GM04504 (cell line): ENCODE results near the gene NVL.
"Not testable (repeated sequence)": the region's sequence is repeated elsewhere in the genome, so short reads cannot be mapped to it uniquely, and the experiment has no call there.

Experiments
- DNase-seq: peaks from one replicate; pipeline ENCODE4 v3.0.0-alpha.2; 2012; ENCODE audit warnings: low read depth

Gene NVL

GRCh38 chr1:224338150-224338838 lies 8.3 kb upstream of the NVL start:
- no peak for DNase-seq

- DNase-seq: peak; percentile 57
These were observed 4.2 kb upstream of the NVL start for GRCh38 chr1:224333939-224334786.

- DNase-seq: no peak
These were observed 3.4 kb upstream of the NVL start for GRCh38 chr1:224333309-224333926.

GRCh38 chr1:224331824-224332223 lies 1.9 kb upstream of the NVL start:
- DNase-seq: no peak

- no peak for DNase-seq
These were observed 1.4 kb upstream of the NVL start for GRCh38 chr1:224331326-224331725.

GRCh38 chr1:224329484-224329841 lies 509 bp downstream of the NVL start:
- no peak for DNase-seq

- no peak for DNase-seq
These were observed 1.3 kb downstream of the NVL start for GRCh38 chr1:224328644-224329043.

GRCh38 chr1:224325959-224326358 lies 4.0 kb downstream of the NVL start:
- no peak for DNase-seq

GRCh38 chr1:224321706-224322105 lies 8.3 kb downstream of the NVL start:
- no peak for DNase-seq

GRCh38 chr1:224317383-224318045 lies 12.5 kb downstream of the NVL start:
- no peak for DNase-seq

- no peak for DNase-seq
These were observed 17.9 kb downstream of the NVL start for GRCh38 chr1:224312025-224312424.

- not testable (repeated sequence) for DNase-seq
These were observed 18.5 kb downstream of the NVL start for GRCh38 chr1:224311503-224311902.

GRCh38 chr1:224308064-224308463 lies 21.9 kb downstream of the NVL start:
- DNase-seq: no peak

- no peak for DNase-seq
These were observed 25.2 kb downstream of the NVL start for GRCh38 chr1:224304767-224305166.

- DNase-seq: no peak
These were observed 27.0 kb downstream of the NVL start for GRCh38 chr1:224302947-224303346.

GRCh38 chr1:224301391-224301790 lies 28.6 kb downstream of the NVL start:
- DNase-seq: no peak

GRCh38 chr1:224300346-224300745 lies 29.6 kb downstream of the NVL start:
- peak; percentile 28 for DNase-seq

- DNase-seq: no peak
These were observed 31.3 kb downstream of the NVL start for GRCh38 chr1:224298346-224299330.

GRCh38 chr1:224294775-224295174 lies 35.2 kb downstream of the NVL start:
- no peak for DNase-seq

- DNase-seq: no peak
These were observed 37.6 kb downstream of the NVL start for GRCh38 chr1:224292419-224292818.

GRCh38 chr1:224289396-224289795 lies 40.6 kb downstream of the NVL start:
- DNase-seq: no peak
